ENCODE data around the gene MAP2K2. TPM values are rescaled to one million over a fixed set of nuclear protein-coding genes. Genes with fewer than 3 reads are reported as not detected.
"Not testable (repeated sequence)": the region's sequence is repeated elsewhere in the genome, so short reads cannot be mapped to it uniquely, and the experiment has no call there.

The MAP2K2 gene
- polyA plus RNA-seq, 4 donors, result 92.8 to 140 (median 98.7) TPM

DNA sequence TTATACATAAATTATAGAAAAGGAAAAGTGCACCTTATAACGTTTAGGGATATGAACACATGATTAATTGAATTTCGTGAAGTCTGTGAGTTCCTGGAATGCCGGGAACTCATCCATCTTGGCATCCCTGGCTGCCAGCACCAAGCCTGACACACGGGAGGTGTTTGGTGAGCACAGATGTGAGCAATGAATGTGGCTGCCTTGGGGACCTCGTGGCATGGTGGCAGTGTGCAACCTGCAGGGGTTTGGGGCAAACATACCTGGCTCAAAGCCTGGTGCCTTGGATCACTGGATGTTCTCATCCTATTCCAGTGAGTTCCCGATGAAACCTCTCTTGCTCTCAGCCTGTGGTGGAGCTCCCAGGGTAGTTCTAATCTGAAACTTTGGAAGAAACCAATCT, 10.4 kb upstream of the MAP2K2 start:
- DNase-seq (ENCODE audit: low read depth in 4 of 4, low spot score in 3 of 4), result no peak

DNA sequence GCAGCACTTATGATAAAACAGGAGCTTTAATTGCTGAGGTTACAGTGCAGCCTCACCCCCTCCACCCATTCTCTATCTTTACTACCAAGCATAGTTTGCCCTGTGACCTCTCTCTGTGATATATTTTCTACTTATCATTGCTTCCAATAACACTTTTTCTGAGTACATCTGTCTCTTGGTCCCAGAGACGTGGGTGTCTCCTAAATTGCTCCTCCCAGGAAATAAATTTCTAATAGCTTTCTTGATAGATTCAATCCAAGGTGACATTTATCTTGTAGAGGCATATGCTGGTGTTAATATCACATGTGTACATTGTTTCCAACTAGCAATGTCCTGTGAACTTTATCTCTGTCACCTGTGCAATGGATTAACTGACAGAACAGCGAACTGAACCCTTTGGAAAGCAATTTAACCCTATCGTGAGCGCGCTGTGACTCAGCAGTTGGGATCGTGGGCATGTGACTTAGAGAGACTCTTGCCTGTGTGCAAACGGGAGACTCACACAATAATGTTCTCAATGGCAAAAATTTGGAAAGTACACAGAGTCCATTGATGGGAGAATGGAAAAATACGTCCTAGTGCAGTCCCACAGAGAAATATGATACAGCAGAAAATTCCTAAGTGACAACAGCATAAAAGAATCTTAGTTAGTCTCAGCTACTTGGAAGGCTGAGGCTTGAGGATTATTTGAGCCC, 7.0 kb upstream of the MAP2K2 start:
- no peak for DNase-seq (ENCODE audit: low read depth in 4 of 4, low spot score in 3 of 4)

DNA sequence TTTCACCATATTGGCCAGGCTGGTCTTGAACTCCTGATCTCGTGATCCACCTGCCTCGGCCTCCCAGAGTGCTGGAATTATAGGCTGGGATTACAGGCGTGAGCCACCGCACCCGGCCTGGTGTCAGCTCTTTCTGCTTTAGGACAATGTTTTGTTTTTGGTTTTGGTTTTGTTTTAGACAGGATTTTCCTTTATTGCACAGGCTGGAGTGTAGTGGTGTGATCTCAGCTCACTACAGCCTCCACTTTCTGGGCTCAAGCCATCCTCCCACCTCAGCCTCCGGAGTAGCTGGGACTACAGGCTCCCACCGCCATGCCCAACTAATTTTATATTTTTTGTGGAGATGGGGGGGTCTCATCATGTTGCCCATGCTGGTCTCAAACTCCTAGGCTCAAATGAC, 5.1 kb upstream of the MAP2K2 start:
- not testable (repeated sequence) for DNase-seq (ENCODE audit: low read depth in 4 of 4, low spot score in 3 of 4)

GRCh38 chr19:4127322-4127721, 3.4 kb upstream of the MAP2K2 start:
- DNase-seq (ENCODE audit: low read depth in 4 of 4, low spot score in 3 of 4), result not testable (repeated sequence)

DNA sequence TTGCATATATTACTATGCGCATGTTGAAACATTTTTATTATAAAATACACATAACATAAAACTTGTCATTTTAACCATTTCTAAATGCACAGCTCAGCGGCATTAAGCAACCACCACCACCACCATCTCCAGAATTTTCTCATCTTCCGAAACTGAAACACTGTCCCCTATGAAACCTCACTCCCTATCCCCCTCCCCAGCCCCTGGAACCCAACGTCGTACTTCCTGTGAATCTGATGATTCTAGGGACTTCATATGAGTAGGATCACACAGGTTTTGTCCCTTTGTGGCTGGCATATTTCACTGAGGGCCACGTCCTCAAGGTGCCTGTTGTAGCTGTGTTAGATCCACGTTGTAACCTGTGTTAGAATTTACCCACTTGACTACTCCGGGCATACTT, 716 bp upstream of the MAP2K2 start:
- DNase-seq (ENCODE audit: low read depth in 4 of 4, low spot score in 3 of 4), result no peak

GRCh38 chr19:4122480-4122879, 1.4 kb downstream of the MAP2K2 start:
- DNase-seq (ENCODE audit: low read depth in 4 of 4, low spot score in 3 of 4), result no peak

DNA sequence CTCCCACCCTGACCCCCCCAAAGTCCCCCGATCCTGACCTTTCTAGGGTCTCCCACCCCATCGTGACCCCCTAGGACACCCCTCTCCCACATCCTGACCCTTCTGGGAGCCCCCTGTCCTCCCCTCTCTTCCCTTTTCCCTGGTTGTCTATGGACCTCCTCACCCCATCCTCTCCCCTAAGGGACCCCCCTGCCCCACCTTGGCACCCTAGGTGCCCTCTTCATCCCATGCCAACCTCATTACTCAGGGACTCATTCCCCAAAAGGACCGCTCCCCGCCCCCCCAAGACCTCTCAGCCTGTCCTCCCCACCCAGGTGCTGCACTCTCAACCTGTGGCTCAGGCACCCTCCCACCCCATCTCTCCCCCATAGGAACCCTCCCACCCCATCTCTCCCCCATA, 2.1 kb downstream of the MAP2K2 start:
- DNase-seq (ENCODE audit: low read depth in 4 of 4, low spot score in 3 of 4), result no peak

GRCh38 chr19:4121273-4121612, 2.7 kb downstream of the MAP2K2 start:
- no peak for DNase-seq (ENCODE audit: low read depth in 4 of 4, low spot score in 3 of 4)

DNA sequence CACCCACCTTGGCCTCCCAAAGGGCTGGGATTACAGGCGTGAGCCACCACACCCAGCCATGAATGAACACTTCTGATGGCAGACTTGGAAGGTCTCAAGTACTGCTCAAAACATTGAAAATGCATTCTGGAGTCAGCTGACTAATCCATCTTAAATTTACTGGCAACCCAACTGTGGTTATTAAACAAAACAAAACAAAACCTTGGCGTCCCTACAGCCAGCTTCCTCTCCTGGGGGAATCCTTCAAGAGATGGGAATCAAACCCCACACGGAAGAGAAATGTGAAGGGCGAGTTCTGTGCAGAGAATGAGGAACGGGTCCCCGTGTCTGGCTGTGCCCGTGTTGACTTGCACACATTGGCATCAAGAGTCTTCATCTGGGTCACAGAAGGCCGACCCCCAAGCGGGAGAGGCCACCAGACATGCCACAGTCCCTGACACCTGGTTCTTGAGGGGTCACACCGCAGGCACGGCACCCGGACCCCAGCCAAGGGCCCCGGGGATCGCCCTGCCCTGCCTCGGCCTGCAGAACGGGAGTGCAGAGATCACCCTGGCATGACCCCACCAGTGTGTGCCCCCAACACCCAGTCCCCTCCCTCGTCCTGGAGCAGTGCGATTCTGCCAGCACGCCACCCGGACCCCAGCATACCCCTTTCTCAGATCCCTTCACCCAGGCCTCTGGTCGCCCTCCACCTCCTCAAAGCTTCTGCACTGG, 3.2 kb downstream of the MAP2K2 start:
- DNase-seq (ENCODE audit: low read depth in 4 of 4, low spot score in 3 of 4), result no peak

DNA sequence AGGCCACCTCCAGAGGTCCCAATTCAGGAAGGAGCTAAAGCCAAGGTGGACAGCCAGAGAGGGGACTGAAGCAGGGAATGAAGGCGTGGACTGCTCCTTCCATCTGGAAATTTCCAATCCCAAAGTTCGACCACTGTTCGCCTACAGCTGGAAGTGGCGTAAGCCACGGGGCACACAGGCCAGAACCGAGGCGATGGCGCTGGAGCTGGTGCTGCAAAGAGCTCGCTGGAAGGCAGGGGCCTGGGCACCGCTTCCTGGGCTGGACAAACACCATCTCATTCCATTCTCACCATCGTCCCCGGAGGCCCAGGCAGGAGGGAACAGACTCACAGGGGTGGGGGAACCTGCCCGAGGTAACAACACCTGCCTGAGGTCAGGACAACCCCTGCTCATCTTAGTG, 4.2 kb downstream of the MAP2K2 start:
- no peak for DNase-seq (ENCODE audit: low read depth in 4 of 4, low spot score in 3 of 4)

DNA sequence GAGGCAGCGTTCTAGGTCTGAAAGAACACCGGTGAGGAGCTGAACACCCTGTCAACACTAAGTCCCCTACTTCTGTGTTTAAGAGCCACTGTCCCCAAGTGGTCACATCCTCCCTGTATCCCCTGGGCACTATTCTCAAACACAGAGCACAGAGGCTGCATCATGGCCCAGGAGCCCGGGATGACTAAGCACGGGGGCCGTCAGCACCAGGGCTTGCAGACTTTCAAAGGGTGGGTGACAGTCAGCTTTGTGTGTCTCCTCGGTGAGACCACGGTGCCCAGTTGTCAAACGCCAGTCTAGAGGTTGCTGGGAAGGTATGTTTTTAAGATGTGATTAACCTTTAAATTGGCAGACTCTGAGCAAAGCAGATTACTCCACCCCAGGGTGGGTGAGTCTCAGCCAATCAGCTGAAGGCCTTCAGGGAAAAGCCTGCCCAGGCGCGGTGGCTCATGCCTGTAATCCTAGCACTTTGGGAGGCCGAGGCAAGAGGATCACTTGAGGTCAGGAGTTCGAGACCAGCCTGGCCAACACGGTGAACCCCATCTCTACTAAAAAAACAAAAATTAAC, 8.0 kb downstream of the MAP2K2 start:
- no peak for DNase-seq (ENCODE audit: low read depth in 4 of 4, low spot score in 3 of 4)

- no peak for DNase-seq (ENCODE audit: low read depth in 4 of 4, low spot score in 3 of 4)
These were observed 8.7 kb downstream of the MAP2K2 start for GRCh38 chr19:4115050-4115817.

- DNase-seq (ENCODE audit: low read depth in 4 of 4, low spot score in 3 of 4), result no peak
These were observed 9.7 kb downstream of the MAP2K2 start for GRCh38 chr19:4114181-4114580.

DNA sequence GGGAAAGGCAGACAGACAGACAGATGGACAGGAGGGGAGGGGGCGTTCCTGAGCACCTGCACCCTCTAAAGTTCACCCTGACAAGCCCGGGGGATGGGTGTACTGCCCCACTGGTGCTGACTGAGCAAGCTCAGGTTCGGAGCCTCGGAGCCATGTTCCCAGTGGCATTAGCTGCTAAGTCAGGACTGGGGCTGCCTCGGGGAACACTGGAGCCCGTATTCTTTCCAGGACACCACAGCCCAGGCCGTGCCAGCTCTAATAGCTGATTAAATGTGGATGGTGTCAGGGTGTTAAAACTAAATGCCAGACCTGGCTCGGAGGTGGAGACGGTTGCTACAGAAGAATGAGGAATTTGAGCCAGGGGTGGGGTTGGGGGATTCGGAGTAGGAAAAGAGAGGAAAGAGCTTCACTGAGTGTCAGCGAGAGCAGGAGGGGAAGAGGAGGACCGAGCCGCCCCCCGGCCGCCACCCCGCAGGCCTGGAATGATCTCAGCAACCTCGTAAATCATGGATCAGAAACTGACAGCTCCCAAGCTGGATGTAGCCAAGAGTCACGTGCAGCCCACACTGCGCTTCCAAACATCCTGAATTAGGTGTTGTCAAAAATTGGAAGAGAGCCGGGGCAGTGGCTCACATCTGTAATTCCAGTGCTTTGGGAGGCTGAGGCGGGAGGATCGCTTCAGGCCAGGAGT, 10.4 kb downstream of the MAP2K2 start:
- DNase-seq (ENCODE audit: low read depth in 4 of 4, low spot score in 3 of 4), result no peak

DNA sequence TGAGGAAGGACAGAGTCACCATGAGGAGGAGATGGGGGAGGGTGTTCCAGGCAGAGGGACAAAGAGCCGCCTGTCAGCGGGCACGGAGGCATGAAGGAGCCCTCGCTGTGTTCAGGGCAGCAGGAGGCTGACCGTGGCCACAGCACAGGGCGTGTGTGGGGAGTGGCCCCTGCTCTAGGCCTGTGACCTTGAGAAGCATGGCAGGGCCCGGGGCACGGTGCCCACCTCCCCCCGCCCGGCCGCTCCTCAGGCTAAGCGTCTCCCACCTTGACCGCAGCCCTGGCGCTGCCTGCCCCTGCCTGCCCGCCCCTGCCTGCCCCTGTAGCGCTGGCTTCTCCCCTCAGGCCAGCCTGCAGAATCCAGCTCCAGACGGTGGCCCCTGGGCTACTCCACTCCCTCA, 11.6 kb downstream of the MAP2K2 start:
- DNase-seq (ENCODE audit: low read depth in 4 of 4, low spot score in 3 of 4), result no peak

DNA sequence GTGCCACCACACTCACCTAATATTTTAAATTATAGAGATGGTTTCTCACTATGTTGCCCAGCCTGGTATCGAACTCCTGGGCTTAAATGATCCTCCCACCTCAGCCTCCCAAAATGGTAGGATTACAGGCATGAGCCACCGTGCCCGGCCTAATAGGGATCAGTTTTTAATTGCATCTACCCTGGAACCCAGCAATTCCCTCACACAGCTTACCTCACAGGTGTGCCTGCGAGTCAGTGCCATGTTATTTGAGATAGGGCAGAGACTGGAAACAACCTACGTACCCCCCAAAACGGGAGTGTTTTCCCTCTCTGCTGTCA, 14.3 kb downstream of the MAP2K2 start:
- DNase-seq (ENCODE audit: low read depth in 4 of 4, low spot score in 3 of 4), result no peak

GRCh38 chr19:4108767-4109625, 14.9 kb downstream of the MAP2K2 start:
- no peak for DNase-seq (ENCODE audit: low read depth in 4 of 4, low spot score in 3 of 4)

DNA sequence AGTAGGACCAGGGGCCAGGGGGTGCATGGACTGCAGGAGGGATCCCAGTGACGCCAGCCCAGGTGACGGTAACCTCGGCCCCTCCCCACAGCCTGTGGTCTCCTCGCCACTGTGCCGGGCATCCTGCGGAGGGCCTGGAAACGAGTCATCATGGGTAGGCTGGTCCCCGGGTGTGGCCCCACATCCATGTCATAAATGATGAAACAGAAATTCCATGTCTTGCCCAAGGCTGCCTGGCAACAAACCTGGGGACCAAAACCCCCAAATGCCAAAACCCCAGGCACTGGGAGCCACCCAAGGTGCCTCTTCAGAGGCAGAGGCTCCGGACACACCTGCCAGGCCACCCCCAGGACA, 20.9 kb downstream of the MAP2K2 start:
- no peak for DNase-seq (ENCODE audit: low read depth in 4 of 4, low spot score in 3 of 4)

DNA sequence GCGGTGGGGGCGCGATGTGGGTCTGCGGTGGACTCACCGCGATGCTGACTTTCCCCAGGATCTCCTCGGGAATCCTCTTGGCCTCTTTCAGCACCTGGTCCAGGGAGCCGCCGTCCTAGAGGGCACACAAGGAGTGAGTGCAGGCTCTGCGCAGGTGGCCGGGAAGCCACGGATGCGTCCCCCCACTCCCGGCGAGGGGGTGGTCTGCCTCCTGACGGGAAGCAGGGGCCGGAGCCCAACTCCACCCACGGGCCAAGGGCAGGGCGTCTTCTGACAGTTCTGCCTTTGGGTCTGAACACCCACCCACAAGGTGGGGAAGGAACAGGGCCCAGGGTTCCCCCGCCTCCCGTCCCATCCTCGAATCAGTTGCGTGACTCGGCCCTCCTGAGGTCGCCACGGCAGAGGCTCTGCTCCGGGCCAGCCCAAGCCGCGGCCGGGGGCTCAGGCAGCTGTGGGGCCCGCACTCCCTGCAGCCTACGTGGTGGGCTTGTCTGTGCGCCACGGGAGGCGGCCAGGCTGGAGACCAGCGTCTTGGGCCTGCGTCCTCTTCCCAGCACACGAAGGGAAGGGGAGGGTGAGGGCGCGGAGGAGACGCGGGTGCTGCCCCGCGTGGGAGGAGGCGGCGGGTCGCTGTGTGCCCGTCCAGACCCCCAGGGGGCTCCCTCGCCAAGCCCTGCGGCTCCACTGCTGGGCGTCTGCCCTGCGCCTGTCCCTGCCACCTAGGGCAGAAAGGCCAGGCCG, 21.4 kb downstream of the MAP2K2 start:
- no peak for DNase-seq (ENCODE audit: low read depth in 4 of 4, low spot score in 3 of 4)

DNA sequence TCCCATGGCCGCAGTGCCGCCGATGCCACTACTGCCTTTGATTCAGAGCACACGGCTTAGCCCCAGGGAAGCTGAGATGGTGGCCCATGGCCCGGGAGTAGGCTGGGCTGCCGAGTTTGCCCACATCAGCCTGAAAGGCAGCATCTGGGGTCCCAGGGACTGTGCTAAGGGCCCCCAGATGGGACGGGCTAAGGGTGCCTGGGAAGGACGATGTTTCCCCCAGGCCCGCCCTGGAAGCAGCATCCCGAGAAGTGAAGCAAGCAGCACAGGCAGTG, 22.5 kb downstream of the MAP2K2 start:
- DNase-seq (ENCODE audit: low read depth in 4 of 4, low spot score in 3 of 4), result no peak
